GM19452 (cell line): Measurements from ENCODE around the gene NTSR1.

ENCODE experiments used
- ATAC-seq: cut with Tn5 transposase; IDR thresholded peaks from one replicate; pipeline ENCODE4 v1.9.1; 2021; ENCODE audit not compliant: unreplicated experiment

Gene NTSR1

GRCh38 chr20:62752671-62753501 lies 44.2 kb downstream of the NTSR1 start:
- no peak for ATAC-seq

- no peak for ATAC-seq
Observed at GRCh38 chr20:62753626-62754025, 45.0 kb downstream of the NTSR1 start.

- no peak for ATAC-seq
Observed at GRCh38 chr20:62754122-62754990, 45.7 kb downstream of the NTSR1 start.

- ATAC-seq, result no peak
Observed at GRCh38 chr20:62754991-62755356, 46.3 kb downstream of the NTSR1 start.

GRCh38 chr20:62755817-62756724 lies 47.4 kb downstream of the NTSR1 start:
- no peak for ATAC-seq

- no peak for ATAC-seq
Observed at GRCh38 chr20:62758226-62758912, 49.7 kb downstream of the NTSR1 start.

- no peak for ATAC-seq
Observed at GRCh38 chr20:62759981-62760431, 51.4 kb downstream of the NTSR1 start.

GRCh38 chr20:62760471-62760855 lies 51.8 kb downstream of the NTSR1 start:
- ATAC-seq, result no peak

GRCh38 chr20:62760856-62761758 lies 52.5 kb downstream of the NTSR1 start:
- ATAC-seq, result no peak

GRCh38 chr20:62761759-62762131 lies 53.1 kb downstream of the NTSR1 start:
- ATAC-seq, result no peak

- no peak for ATAC-seq
Observed at GRCh38 chr20:62762376-62762775, 53.7 kb downstream of the NTSR1 start.

- ATAC-seq, result no peak
Observed at GRCh38 chr20:62762801-62763368, 54.2 kb downstream of the NTSR1 start.

- ATAC-seq, result no peak
Observed at GRCh38 chr20:62763404-62763803, 54.8 kb downstream of the NTSR1 start.

GRCh38 chr20:62764156-62764935 lies 55.7 kb downstream of the NTSR1 start:
- ATAC-seq, result no peak

- ATAC-seq, result no peak
Observed at GRCh38 chr20:62765021-62765420, 56.4 kb downstream of the NTSR1 start.

GRCh38 chr20:62765432-62766070 lies 56.9 kb downstream of the NTSR1 start:
- no peak for ATAC-seq

GRCh38 chr20:62766071-62766450 lies 57.4 kb downstream of the NTSR1 start:
- ATAC-seq, result no peak

- ATAC-seq, result no peak
Observed at GRCh38 chr20:62766716-62767115, 58.1 kb downstream of the NTSR1 start.
